Cortex of kidney (tissue), 1 donor: Measurements from ENCODE around the gene SLC9C1.

Experiments used
- DNase-seq: peaks from one replicate; lab custom pipeline; 2025; lab: John Stamatoyannopoulos, UW

The SLC9C1 gene

DNA sequence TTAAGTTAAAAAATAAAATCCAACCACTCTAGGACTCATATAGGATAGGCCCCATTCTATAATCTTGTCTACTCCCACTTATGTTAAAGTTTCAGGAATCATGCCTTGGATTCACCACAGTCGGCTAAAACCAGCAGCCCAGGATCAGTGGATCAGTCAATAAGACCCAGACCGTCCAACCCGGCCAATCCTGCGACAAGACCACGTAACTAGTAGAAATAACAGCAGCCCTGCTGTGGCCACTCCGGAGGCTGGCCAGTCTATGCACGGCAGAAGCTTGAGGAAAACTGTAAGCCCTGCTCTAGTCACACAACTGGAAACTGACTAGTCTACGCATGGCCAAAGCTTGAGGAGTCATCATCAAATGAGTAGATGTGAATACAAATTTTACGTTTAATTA, 12.8 kb upstream of the SLC9C1 start:
- no peak for DNase-seq

DNA sequence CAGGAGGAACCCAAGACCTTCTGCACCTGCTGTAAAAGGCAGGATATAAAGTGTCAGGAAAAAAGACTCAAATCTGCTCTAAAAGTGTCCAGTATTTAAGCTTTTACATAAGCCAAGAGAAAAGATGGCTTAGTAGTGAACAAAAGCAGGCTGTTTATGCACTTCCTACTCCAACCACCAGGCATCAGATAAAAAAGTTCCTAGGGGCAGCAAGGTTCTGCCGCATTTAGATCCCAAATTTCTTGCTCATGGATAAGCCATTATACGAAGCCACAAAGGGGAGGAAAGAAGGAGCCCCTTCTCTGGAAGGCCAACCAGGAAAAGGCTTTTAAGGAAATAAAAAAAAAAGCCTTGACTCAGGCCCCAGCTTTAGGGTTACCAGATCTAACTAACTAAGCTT, 10.6 kb upstream of the SLC9C1 start:
- DNase-seq: no peak

DNA sequence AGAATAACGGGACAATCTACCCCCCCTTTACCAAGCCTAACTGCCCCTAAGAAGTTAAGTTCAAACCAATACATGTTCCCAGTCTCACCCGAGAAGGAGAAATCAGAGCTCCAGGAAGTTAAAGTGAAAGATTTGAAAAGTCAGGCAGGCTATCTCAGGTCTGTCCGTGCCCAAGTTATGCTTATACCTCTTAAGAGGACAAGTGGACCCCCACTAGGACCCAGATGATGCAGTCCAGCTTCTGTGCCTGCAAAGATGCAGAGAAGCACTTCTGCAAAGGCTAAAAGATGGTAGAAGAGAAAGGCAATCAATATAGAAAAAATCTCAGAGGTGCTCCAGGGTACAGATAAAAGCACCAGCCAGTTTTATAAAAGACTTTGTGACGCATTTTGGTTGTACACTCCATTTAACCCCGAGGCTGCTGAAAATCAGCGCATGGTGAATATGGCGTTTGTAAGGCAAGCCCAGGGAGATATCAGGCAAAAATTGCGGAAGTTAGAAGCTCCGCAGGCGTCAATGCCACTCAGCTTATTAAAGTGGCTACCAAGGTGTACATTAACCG, 9.8 kb upstream of the SLC9C1 start:
- no peak for DNase-seq

DNA sequence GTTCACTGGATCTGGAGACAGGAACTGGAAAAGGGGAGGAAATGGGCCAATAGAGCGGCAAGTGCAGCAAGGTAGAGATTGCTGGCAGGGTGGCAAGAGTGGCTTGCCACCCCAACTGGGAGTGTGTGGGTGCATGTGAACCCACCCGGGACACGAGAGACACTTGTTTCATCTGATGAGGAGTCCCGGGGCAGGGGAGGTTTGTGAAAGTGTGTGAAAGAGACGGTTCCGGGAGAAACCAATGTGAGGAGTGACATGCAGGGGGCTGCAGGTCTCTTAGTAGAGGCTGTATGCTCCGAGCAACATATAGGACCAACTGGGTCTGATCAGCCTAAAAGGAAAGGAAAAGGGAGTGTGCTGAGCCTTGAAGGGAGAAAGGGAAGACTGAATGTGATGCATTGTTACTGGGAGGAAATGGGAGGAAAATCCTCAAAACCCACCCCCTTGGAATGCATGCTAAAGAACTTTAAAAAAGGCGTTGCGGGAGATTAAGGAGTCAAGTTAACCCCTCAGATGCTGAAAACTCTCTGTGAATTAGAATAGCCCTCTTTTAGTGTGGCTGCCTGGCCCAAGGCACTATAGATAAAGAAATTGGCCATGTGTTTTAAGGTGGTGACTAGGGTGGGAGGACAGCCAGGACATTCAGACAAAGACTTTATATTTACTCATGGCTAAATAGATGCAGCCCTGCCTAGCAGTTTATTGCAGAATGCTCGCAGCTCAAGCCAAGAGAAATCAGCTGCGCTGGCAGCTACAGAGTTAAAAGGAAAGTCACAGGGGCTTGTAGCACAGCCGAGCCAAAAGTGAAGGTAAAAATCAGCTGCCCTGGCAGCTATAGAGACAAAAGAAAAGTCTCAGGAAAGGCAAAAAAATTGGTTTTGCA, 9.1 kb upstream of the SLC9C1 start:
- no peak for DNase-seq

DNA sequence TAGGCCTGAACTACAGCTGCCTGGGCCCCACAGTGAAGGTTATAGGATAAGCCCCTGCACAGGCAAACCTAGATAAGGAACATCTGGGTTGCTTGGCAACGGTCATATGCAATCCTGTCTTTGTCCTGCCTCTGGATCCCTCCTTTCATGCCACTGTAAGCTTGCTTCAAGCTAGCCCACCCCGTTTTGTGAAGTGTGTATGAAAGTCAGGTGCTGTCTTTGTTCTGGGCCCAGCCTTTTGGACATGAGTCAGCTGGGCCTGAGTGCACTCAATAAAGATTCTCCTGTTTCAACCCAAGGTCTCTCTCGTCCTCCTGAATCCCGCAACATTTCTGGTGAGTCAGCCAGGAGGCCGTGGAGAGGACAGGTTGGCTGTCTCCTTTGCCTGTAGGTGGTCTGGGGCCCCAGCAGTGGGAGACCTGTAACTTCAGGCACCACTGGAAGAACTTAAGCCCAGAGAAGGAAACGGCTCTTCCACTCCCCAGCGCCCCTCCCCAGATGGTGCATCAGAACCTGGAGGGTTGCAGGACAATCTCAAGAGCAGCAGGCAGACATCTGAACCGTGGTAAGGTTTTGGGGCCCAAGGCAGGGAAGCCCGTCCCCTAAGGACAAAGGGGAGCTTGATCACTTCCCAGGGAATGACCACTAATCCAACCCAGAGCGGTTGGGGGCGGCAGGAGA, 8.3 kb upstream of the SLC9C1 start:
- no peak for DNase-seq

DNA sequence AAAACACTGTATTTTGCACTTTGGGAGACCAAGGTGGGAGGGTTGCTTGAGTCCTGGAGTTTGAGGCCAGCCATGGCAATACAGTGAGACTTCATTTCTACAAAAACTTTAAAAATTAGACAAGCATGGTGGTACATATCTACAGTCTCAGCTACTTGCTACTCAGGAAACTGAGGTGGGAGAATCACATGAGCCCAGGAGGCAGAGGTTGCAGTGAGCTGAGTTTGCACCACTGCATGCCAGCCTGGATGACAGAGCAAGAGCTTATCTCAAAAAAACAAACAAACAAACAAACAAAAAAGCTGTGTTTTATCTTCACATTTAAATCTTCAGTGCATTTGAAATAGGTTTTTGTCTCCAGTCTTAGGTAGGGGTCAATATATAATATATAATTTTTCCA, 4.8 kb upstream of the SLC9C1 start:
- DNase-seq: no peak

DNA sequence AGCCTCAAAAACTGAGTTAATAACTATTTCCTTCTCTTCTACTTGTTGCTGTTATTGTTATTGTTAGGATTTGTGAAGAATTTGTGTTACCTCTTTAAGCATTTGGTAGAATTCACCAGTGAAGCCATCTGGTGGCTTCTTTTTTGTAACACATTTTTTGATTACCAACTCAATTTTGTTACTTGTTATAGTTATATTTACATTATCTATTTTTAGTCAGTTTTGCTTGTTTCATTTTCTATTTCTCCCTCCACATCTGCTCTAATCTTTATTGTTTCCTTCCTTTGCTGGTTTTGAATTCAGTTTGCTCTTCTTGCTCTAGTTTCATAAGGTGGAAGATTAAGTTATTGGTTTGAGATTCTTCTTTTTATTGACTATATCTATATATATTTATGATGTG, 3.7 kb upstream of the SLC9C1 start:
- no peak for DNase-seq

DNA sequence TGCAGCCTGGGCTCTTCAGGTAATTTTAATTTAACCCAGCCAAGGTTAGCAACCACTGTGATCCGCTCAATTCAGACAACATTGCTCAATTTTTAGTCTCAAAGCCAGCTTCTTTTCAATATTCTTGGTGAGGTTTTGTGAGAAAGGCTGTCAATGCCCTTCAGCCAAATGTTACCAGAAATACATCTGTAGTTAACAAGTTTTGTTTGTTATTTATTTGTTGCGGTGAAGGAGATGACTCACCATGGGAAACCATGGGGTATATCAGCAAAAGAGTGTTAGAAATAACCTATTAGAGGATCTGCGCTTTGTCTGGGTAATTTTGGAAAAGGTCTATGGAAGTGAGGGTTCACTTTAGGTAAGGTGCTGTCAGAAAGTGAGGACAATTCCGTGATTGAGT, 5.0 kb downstream of the SLC9C1 start:
- no peak for DNase-seq

DNA sequence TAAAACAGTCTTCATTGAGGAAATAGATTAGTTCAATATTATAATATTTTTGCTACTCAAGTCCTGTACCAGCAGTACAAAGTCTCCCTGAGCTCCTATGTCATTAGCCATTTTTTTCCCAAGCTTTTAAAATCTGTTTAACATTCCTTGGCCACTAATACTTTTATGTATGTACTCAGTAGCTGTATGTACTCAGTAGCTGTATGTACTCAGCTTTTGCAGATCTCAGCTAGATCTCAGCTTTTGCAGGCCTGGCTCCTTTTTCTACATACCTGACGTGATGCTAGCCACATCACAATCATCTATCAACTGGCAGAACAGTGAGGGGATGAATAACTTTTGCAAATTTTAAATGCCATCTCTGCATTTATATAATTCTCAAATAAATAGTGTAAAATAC, 13.8 kb downstream of the SLC9C1 start:
- DNase-seq: no peak

DNA sequence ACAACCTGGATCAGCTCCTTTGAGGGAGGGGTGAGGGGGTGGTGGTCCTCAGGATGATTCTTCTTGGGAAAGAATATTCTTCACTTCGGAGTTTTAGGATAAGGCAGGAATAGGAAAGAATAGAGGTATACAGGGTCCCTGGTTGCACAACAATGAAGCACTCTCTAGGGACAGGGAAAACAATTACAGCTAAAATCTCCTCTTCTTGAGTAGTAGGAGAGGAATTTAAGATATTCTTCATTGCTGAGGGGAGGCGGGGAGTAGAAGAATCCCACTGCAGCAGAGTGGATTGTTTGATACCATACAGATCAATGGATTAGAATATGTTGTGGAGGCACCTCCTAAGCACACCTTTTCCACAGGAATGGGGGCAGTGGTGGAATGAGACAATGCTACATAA, 20.5 kb downstream of the SLC9C1 start:
- no peak for DNase-seq

DNA sequence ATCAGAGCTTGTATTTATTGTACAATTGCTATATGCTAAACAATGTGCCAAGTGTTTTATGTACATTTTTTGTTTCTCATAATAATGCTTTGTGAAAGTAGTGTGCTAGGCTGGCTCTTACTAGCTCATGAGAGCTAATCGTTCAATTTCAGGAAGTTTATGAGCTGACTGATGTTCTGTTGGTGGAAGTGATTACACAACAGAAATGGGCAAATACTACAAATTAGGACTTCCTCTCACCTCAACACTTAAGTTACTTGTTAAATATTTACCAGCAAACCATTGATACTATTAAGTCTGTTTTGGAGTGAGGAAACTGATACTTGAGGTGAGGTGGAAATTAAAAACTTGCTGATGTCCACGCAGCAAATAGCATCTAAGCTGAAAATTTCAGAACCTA, 32.3 kb downstream of the SLC9C1 start:
- DNase-seq: no peak

DNA sequence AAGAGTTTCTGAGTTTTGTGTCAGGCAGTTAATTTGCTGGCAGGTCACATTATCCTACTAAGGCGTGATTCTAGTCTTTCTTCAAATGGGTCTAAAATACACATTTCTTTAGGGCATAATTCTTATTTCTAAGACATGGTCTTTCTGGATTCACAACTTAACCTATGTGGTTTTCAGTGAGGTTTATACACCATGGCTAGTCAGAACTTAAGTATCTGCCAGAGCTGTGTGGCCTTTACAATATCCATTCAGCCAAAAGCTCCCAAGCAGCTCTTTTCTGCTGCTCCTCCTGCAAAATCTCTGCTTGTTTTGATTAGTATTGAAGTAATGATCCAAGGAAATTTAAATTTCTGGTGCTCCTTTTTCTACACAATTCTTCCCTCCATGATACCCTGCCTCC, 33.5 kb downstream of the SLC9C1 start:
- DNase-seq: no peak

DNA sequence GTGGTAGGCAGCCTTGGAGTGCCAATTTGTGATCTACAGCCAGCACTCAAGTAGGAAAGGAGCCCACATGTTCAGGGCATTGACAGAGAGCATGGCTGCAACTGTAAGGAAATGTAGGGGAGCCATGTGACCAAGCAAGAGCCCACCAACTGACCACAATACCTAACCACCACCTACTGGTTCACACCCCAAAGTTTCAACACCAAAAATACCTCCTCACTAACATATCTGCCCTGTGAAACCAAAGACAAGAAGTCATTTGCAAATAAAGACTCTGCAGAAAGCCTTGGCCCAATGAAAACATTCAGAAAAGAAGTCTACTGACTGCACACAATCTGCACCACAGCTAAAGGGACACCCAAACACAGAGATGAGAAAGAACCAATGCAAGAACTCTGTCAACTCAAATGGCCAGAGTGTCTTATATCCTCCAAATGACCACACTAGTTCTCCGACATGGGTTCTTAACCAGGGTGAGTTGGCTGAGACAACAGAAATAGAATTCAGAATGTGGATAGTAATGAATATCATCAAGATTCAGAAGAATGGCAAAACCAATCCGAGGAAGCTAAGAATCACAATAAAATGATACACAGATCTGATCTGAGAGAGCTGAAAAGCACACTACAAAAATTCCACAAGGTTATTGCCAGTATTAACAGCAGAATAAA, 40.6 kb downstream of the SLC9C1 start:
- no peak for DNase-seq

DNA sequence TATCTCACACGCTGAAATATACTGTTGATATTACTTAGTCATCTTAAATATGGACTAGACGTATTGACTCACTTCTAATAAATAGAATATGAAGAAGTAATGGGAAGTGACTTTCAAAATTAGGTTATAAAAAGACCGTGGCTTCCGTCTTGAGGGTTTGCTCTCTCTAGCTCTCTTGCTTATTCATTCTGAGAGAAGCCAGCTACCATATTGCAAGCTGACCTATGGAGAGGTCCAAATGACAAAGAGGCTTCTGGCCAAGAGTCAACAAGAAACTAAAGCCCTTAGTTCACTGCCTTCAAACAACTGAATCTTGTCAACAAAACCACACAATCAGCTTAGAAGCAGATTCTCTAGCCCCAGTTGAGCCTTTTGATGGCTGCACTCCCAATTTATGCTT, 46.1 kb downstream of the SLC9C1 start:
- DNase-seq: no peak

DNA sequence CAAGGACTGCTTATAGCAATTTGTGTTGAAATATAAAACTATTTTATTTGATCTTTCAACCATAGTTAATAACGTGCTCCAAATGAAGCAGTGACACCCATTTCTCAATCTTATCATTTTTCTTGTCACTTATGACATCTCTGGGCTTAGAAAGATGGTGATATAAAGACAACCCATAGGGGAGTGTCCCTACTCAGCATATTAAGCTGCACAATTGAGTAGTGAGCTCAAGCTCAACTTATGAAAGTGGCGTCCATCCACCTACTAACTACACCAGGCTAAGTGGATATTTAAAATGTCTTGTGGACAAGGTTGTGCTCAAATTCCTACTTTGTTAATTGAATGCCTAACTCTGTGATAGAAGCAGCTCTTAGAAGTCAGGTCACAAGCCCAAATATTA, 46.7 kb downstream of the SLC9C1 start:
- DNase-seq: no peak

DNA sequence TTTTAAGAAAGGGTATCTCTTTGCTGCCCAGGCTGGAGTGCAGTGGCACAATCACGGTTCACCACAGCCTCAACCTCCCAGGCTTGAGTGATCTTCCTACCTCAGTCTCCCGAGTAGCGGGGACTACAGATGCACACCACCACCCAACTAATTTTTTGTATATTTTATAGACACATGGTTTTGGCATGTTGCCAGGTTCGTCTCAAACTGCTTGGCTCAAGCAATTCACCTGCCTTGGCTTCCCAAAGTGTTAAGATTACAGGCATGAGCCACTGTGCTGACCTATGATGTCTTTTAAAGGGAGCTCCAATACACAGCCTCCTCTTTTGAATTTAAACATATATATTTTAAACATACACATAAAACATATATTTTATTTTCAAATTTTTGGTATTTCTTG, 60.9 kb downstream of the SLC9C1 start:
- no peak for DNase-seq

DNA sequence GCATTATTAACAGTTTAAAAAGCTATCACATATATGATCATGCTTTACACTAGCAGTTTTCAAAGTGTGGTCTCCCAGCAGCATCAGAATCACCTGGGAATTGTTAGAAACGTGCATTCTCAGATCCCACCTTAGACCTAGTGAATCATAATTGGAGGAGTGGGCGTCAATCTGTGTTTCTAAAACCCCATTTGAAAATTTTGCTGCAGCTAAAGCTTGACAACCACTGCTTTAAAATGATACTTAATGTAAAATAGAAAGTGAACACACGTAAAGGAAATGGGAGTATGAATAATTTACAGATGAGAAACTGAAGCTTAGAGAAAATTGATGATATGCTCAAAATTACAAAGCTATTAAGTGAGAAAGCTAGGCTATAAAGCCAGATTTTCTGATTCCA, 62.3 kb downstream of the SLC9C1 start:
- no peak for DNase-seq

DNA sequence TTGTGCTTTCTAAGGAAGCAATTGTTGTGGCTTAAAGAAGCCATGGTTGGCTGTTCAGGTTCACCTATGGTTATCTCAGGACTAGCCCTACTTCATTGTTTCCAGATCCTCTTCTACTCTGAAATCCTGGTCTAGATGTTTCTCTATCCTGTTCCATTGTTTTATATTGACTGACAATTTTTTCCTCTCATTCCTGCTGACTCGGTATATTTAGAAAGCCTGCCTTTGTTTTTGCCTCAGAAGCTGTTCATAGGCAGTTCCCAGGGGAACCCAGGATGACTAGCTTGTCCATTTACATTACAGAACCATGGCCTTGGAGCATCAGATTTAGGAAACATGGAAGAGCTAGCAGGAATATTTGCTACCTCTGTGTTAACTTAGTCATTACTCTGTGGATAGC, 64.0 kb downstream of the SLC9C1 start:
- no peak for DNase-seq

DNA sequence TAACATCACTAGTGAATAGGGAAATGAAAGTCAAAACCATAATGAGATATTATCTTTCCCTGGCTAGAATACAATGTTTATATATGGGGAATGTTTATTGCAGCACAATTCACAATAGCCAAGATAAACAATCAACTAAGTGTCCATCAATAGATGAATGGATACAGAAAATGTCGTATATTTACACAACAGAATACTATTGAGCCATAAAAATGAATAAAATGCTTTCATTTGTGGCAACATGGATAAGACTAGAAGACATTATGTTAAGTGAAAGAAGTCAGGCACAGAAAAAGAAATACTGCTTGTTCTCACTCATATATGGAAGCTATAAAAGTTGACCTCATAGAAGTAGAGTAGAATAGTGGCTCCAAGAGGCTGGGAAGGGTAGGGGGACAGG, 65.2 kb downstream of the SLC9C1 start:
- no peak for DNase-seq

DNA sequence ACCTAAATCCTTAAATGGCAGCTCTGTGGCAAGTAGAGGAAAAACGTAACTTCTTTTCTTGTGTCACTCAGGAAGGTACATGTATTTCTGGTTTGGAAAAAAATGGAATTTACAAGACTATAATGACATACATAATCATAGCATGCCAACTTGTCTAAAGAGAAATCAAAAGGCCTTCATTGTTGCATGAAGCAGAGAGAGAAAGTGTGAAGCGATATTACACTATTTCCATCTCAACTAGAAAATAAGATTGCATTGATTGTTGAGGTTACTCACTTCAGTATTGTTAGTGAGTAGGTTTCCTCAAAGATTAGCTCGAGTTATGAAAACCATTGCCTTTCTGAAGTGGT, 93.7 kb downstream of the SLC9C1 start:
- no peak for DNase-seq

DNA sequence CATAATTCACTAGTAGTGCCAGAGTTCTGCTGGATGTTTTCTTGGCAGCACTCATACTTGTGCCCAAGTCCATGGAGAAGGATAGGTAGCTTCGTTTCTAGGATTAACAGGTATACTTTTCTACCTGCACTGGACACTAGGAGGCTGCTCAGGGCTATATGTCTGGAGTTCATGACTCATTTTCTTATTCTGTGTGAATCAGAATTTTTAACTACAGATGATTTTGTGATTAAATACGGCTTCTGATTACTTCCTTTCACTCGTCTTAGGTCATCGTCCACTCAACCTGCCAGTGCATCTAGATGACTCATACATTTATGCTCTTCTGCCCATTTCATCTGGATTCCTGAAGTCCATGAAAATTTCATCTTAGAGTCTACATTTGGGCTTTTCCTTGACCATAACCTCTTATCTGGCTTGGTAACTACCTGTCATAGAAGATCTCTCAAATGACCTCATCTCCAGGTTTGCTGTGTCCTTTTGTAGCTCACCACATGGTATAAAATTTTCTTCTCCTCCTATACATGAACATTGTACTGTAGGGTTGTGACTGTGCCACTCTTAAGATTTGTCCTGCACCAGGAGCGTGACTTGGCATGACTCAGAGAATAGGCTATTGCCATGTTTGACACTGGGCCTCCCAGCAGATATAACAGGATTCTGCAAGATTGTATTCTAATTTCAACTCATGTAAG, 94.2 kb downstream of the SLC9C1 start:
- no peak for DNase-seq

DNA sequence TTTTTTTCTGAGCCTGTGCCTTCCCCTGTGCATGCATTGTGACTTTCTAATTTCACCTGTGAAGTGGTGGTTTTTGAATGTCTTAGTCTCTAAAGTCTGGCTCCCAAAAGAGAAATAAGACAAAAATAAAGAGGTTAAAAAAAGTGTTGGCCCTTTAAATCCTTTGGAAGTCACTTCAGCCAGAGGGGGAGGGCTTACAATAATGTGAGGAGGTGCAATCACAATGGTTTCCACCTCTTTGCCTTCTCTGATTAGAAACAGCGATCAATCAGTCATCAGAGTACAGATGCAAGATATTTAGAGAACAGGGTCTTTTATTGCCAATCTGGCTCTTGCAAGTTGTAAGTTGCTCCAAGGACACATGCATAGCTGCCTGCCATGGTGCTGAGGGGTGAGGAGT, 96.9 kb downstream of the SLC9C1 start:
- DNase-seq: no peak
